Mucosa of gallbladder (tissue), 1 donor: Measurements from ENCODE around the gene VPS37B. TPM values are rescaled to one million over a fixed set of nuclear protein-coding genes. Genes with fewer than 3 reads are reported as not detected.

Experiments
- DNase-seq: peaks from one replicate; pipeline ENCODE4 v3.0.0-alpha.2; 2020; ENCODE audit warnings: low spot score
- total RNA-seq: library from RNA; stranded (reverse); gene quantifications from one replicate; pipeline ENCODE4 v1.2.1, GENCODE V29; 2021
- donor health status: DM: no; HTN: no; CAD: no.

VPS37B gene
- total RNA-seq, 1 donor from 2014 or later: 45.8 TPM

DNA sequence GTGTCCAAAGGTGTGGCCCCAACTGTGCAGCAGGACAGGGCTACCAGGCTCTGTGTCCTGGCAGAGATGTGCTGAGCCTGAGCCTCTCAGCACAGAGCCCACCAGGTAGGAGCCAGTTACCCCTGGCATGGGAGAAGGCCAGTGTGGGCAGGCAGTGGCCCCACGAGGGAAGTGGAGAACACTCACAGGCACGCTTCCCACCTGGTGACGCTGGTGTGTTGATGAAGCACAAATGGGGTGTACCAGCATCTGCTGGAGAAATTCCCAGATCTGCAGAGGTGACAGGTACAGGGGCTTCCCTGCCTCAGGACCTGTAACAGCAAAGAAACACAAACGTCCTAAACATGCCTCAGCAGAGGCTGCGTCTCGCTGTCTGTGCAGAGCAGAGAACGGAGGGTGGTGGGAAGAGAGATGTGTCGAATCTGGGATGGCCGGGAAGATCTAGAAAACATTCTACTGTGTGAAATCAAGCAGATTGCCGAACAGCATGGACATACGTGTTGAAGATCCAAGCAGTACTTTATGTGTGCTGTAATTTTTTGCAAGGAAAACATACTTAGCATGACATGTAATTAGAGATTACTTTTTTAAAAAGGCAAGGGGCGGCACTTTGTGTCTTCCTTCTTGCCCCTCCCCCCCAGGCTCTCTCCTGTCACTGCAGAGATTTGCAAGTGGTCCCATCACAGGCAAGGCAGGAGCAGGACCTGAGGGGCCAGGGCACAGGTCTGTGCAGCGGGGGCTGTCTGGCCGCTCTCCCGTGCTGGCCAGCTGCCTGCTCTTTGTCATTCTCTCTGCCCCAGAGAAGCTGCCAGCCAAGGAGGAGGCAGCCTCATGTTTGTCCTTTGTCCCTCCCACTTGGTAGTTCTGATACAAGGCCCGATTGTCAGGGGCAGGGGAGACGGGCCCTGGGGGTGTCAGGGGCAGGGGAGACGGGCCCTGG, 43.3 kb downstream of the VPS37B start:
- no peak for DNase-seq

DNA sequence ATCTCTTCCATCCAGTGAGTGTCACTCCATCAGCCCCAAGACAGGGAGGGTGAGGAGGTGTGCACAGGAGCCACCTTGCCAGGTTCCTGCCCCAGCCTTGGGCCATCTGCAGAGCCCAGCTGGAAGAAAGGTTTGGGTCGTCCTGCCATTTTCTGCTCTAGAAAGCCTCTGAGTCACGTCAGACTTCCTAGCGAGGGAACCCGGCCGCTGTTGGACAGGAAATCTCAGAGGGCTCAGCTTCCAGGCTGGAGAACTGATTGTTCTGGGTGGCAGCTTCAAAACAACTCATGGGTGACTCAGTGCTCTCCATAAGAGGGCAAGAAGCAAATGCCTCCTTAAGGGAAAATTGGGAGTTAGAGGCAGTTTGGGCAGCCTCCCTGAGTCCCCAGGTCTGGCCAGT, 44.1 kb downstream of the VPS37B start:
- DNase-seq: no peak

- DNase-seq: no peak
Observed at GRCh38 chr12:122850695-122851350, 45.1 kb downstream of the VPS37B start.

DNA sequence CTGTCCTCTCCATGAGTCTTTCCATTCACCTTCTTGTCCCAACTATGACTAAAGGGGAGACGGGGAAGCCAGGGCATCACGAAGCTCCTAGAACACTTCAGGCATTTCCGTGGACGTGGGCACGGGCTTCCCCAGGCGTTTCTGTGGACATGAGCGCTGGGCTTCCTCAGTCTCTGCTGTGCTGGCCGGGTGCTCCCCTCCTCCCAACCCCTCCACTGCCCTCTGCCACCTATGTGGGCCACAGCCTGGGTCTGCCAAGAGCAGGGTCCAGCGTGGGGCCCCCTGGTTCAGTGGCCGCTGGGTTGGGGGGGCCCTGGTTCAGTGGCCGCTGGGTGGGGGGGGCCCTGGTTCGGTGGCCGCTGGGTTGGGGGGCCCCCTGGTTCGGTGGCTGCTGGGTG, 45.9 kb downstream of the VPS37B start:
- DNase-seq: no peak

DNA sequence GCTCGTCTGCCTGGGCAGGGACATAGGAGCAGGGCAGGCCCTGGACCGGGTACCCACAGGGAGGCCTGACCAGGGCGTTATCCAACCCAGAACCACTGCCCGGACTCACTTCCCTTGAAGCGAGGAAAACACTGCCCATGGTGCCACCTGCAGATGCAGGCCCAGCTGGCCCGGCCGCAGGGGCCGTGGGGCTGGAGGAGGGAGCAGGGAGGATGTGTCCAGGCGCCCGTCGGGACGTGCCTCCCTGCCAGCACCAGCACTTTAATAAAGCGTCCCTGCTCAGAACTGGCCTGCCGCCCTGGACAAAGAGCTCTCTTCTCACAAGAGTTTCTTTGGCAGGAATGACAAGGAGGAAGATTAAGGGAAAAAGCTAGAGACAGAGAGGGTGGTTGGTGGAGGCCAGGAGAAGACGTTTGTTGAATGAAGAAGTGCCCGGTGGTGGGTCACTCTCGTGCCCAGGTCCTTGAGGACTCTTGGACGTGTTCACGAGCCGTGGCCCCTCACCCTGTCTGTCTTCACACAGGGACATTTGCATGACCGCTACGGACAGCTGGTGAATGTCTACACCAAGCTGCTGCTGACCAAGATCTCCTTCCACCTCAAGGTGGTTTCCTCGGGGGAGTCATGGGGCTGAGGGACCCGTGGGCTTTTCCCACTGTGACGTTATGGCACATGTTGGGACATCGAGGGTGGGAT, 46.4 kb downstream of the VPS37B start:
- DNase-seq: no peak

DNA sequence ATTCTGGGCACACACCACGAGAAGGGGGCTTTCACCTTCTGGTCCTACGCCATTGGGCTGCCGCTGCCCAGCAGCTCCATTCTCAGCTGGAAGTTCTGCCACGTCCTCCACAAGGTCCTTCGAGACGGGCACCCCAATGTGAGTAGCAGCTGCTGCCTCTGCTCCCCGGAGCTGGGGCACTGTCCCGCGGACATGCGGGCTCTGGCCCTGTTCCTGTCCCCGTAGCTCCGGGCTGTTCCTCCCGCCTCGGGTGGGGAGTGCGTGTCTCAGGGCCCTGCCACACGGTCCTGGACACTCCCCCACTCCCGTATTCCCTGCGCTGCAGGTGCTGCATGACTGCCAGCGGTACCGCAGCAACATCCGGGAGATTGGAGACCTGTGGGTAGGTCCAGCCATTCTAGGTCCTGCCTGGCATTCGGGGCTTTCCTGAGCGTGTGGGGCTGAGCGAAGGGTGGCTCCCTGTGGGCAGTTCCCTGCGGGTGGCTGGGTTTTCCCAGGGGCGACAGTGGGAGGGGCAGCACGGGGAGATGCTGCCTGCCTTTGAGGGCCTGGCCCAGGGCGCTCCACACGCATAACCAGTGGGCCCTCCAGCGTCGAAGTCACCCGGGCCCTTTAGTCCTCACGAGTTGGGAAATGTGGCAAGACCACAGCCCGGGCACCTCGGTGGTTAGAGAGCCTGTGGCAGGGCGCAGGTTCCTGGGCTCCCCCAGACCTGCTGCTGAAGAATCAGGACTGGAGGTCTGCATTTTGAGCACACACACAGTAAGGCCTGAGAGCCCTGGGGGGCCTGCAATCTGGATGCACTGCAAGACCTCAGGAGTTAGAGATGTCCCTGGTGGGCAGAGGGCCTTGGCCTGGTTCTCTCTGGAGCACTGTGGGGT, 47.2 kb downstream of the VPS37B start:
- DNase-seq: no peak

DNA sequence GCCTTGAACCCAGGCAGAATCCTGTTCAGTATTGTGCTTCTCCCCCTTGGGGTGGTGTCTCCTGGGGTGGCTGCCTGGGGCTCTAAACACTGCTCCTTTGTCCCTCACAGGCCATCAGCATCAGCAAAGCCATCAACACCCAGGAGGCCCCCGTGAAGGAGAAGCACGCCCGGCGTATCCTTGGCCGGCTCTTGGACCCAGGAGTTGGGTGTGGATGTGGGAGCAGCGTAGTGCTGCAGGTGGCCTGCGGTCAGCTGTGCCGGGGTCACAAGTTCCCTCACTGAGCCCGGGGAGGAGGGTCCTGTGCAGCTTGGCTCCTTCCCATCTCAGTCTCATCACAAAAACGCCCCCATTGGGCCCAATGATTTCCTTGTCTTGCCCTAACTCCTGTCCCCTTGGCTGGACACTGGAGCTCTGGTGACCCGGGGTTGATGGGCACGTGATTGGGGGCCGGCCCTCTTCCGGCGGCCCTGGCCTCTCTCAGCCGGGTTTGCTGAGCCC, 48.0 kb downstream of the VPS37B start:
- no peak for DNase-seq

DNA sequence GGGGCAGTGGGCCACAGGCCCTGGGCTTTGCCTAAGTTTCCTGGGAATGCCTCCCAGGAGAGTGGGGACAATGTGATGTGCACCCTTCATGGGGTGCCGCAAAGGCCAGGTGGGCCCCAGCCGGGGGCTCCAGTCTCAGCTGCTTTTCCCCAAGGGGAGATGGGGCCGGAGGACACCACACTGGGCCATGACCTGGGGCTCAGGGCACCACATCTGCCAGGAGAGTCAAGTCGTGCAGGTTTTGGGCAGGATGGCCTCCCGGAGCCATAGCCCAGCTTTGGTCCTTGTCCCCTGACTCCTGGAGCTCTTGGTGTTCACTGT, 48.4 kb downstream of the VPS37B start:
- no peak for DNase-seq

GRCh38 chr12:122846622-122847515, 49.1 kb downstream of the VPS37B start:
- no peak for DNase-seq

DNA sequence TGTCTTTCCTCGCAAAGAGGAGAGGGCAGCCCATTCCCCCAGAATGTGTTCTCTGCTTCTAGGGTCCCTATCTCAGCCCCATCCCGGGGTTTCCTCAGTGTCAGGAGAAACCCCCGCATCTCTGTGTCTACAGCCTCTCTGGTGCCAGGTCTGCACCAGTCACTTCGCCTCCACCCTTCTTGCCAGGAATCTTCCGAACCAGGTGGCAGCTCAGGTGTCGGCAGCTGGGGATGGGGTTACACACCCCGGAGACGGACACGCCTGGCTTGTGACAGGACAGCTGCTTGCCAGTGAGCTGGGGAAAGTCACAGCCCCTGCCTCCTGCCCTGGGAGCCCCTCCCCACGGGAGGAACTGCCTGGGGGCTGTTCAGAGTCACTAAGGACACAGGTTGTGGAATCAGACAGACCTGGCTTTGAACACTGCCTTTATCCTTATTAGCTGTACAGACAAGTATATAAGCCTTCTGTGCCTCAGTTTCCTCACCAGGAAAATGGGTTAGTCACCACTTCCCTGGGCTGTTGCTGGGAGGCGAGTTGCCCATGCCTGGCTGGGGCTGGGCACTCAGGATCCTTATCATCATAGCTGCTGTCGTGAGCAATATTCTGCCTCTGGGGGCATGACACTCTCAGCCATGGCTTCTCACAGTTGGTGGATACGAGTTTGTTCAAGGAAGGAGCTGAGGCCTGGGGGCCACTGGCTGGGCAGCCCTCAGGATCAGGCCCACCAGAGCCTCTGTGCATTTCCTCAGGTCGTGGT, 49.9 kb downstream of the VPS37B start:
- DNase-seq: no peak

DNA sequence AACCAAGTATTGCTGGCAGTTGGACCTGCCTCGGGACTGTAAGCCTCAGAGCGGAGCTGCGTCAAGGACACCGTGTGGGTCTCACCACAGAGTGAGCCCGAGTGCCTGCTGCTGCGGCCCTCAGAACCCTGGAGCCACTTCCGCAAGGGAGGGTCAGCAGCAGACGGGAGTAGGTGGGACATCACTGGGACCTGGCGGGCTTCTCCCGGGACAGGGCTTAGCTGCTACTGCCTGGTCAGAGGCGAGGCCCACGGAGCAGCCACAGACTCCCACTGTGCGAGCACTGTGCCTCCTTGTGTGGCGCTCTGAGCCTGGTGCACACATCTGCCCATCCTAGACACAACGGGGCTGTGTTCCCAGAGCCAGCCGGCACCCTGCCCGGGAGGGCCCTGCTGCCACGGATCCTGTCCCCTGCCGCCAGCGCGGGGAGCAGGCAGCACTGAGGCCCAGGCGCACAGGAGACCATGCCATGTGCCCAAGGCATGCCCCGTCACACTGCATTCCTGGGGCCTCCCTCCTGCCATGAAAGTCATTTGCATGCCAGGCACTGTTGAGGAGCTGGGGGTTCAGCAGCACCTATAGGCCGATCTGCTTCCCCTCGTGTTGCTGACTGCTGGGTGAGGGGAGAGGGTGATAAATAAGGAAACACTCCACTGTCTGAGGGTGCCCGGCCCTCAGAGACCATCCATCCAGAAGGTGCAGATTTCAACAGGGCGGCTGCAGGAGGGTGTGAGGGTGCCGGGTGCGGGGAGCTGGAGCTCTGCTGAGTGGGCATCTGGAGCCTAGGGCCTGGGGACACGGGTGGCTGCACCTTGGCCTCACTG, 50.7 kb downstream of the VPS37B start:
- no peak for DNase-seq

- no peak for DNase-seq
Observed at GRCh38 chr12:122844366-122844971, 51.5 kb downstream of the VPS37B start.

GRCh38 chr12:122843455-122843854, 52.5 kb downstream of the VPS37B start:
- DNase-seq: no peak

- DNase-seq: no peak
Observed at GRCh38 chr12:122842505-122843405, 53.2 kb downstream of the VPS37B start.

DNA sequence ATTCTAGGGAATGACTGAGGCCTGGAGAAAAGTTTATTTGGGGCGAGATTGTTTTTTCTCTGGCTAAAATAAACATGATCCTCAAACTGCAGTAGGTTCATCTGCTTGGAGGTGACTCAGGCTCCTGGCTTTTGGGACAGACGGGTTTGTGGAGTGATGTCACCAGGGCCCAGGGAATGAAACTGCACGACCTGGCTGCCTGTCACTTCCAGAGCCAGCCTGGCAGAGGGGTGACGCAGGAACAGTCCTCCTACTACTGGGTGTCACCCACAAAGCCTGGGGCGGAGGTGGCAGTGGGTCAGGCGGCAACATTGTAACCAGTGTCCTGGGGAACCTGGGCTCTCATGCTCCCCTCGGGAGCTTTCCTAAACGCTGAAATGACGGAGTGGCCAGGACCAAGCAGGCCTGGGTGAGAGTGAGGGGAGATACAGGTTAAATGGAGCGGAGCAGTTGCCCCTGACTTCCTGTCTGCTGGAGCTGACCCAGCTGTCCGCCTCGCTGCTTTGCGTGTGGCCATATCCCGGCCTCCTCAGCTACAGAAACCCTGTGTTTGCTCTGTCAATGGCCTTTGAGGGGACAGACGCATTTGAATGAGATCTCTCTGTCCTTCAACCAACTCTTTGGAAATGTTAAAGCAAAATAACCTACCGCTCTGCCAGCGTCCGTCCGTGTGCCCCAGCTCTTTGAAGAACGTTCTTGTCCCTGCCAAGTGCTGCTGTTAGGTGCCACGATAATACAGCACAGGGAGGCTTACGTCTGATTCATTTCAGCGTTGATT, 54.2 kb downstream of the VPS37B start:
- DNase-seq: no peak
